Measurements from ENCODE around the gene RAB36. TPM values are rescaled to one million over a fixed set of nuclear protein-coding genes. Genes with fewer than 3 reads are reported as not detected.

Gene RAB36
- polyA plus RNA-seq, 1 donor from 2014 or later = 3.2 TPM

DNA sequence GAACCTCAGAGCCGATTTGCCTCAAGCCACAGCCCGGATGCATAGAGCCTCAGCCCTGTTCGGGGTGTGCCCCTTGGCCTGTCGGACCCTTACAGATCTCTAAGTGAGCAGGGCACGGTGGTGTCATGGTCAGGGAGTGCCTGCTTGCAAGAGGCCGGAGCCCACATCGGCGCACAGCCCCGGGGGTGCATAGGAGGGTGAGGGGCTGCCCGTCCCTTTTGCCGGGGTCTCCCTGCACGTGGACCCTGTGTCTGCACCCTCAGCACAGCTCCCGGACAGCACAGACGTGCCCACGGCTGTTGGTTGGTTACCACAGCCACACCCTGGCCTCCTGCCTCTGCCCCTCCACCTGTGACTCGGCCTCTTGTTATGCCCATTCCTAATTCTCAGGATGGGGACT, 6.5 kb downstream of the RAB36 start:
- Histone ChIP-seq H3K36me3 (ENCODE audit: insufficient read depth, low read length) (no peaks in the 10 kb centered on the region), H3K27me3 (ENCODE audit: insufficient read depth, low read depth, low read length) (no peaks in the 10 kb centered on the region), H3F3A (ENCODE audit: insufficient read depth, low read length, poor library complexity, severe bottlenecking) (no peaks in the 10 kb centered on the region), H2AFZ (ENCODE audit: low read depth, low read length) (no peak overlapping the region), H3K9me2 (ENCODE audit: insufficient read depth, low read length) (no peaks in the 10 kb centered on the region), H3K27ac (ENCODE audit: low read length) (no peak overlapping the region), H3K9me3 (ENCODE audit: low read length) (no peaks in the 10 kb centered on the region), H3K9ac (ENCODE audit: low read length) (no peak overlapping the region), H3K4me2 (ENCODE audit: low read length) (no peak overlapping the region), H4K20me1 (ENCODE audit: insufficient read depth) (no peaks in the 10 kb centered on the region), H3K79me2 (replicated peaks; ENCODE audit: insufficient read depth, low read length) (no peaks in the 10 kb centered on the region), H3K4me3 (ENCODE audit: low read length) (no peak overlapping the region)
- TF ChIP-seq POLR2AphosphoS5 (IDR thresholded peaks at IDR 0.05) (no peak), MXI1 (conservative IDR thresholded peaks at IDR 0.05; ENCODE audit: poor library complexity, severe bottlenecking) (no peak), RAD21 (conservative IDR thresholded peaks at IDR 0.05) (no peak), EP300 (conservative IDR thresholded peaks at IDR 0.05; ENCODE audit: poor library complexity, severe bottlenecking) (no peak), TAF1 (IDR thresholded peaks at IDR 0.05; ENCODE audit: low read depth) (no peak), SMC3 (conservative IDR thresholded peaks at IDR 0.05; ENCODE audit: poor library complexity) (no peak), EZH2 (IDR thresholded peaks at IDR 0.05; ENCODE audit: borderline replicate concordance, insufficient read depth, low read length, poor library complexity, severe bottlenecking) (no peak)
- TF ChIP-seq, protein P1, sequence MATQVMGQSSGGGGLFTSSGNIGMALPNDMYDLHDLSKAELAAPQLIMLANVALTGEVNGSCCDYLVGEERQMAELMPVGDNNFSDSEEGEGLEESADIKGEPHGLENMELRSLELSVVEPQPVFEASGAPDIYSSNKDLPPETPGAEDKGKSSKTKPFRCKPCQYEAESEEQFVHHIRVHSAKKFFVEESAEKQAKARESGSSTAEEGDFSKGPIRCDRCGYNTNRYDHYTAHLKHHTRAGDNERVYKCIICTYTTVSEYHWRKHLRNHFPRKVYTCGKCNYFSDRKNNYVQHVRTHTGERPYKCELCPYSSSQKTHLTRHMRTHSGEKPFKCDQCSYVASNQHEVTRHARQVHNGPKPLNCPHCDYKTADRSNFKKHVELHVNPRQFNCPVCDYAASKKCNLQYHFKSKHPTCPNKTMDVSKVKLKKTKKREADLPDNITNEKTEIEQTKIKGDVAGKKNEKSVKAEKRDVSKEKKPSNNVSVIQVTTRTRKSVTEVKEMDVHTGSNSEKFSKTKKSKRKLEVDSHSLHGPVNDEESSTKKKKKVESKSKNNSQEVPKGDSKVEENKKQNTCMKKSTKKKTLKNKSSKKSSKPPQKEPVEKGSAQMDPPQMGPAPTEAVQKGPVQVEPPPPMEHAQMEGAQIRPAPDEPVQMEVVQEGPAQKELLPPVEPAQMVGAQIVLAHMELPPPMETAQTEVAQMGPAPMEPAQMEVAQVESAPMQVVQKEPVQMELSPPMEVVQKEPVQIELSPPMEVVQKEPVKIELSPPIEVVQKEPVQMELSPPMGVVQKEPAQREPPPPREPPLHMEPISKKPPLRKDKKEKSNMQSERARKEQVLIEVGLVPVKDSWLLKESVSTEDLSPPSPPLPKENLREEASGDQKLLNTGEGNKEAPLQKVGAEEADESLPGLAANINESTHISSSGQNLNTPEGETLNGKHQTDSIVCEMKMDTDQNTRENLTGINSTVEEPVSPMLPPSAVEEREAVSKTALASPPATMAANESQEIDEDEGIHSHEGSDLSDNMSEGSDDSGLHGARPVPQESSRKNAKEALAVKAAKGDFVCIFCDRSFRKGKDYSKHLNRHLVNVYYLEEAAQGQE (IDR thresholded peaks at IDR 0.05; ENCODE audit: borderline replicate concordance) = no peak
- TF ChIP-seq, protein P2, sequence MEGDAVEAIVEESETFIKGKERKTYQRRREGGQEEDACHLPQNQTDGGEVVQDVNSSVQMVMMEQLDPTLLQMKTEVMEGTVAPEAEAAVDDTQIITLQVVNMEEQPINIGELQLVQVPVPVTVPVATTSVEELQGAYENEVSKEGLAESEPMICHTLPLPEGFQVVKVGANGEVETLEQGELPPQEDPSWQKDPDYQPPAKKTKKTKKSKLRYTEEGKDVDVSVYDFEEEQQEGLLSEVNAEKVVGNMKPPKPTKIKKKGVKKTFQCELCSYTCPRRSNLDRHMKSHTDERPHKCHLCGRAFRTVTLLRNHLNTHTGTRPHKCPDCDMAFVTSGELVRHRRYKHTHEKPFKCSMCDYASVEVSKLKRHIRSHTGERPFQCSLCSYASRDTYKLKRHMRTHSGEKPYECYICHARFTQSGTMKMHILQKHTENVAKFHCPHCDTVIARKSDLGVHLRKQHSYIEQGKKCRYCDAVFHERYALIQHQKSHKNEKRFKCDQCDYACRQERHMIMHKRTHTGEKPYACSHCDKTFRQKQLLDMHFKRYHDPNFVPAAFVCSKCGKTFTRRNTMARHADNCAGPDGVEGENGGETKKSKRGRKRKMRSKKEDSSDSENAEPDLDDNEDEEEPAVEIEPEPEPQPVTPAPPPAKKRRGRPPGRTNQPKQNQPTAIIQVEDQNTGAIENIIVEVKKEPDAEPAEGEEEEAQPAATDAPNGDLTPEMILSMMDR (IDR thresholded peaks at IDR 0.05; ENCODE audit: poor library complexity, severe bottlenecking) = no peak

DNA sequence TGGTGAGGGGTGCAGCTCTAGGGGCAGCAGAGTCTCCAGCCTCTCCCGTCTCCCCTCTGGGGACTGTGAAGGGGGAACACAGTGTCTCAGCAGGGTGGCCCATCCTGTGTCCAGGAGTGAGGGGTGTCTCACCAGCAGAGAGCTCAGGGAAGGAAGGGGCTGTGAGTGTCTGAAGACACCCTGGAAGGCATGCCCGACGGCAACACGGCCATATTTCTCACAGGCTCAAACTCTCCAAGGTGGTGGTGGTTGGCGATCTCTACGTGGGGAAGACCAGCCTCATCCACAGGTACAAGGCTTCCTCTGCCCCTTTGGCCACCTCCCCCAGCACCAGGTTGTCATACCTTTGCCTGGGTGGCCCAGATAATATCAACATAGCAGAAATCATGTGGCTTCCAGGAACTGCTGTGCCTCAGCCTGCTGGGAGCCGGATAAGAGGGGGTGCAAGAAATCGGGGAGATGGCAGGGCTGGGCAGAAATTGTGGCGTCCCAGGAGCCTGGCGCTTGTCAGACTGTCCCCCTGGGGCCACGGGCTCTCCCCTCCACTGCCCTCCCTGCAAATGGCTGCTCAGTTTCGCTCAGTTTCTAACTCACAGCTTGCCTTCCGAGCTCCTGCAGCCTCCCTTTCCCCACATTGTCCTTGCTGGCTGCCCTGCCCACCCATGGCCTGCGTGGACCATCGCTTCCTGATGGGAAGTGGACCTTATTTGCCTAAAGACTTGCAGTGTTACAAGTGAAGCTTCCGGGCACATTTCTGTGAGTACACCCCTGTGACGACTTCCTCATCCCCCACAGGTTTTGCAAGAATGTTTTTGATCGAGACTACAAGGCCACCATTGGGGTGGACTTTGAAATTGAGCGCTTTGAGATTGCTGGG, 7.2 kb downstream of the RAB36 start:
- TF ChIP-seq TAF1 (IDR thresholded peaks at IDR 0.05; ENCODE audit: low read depth) (no peak), MXI1 (conservative IDR thresholded peaks at IDR 0.05; ENCODE audit: poor library complexity, severe bottlenecking) (no peak), EZH2 (IDR thresholded peaks at IDR 0.05; ENCODE audit: borderline replicate concordance, insufficient read depth, low read length, poor library complexity, severe bottlenecking) (no peak), SMC3 (conservative IDR thresholded peaks at IDR 0.05; ENCODE audit: poor library complexity) (no peak), EP300 (conservative IDR thresholded peaks at IDR 0.05; ENCODE audit: poor library complexity, severe bottlenecking) (no peak), POLR2AphosphoS5 (IDR thresholded peaks at IDR 0.05) (no peak), RAD21 (conservative IDR thresholded peaks at IDR 0.05) (no peak)
- TF ChIP-seq, protein P2 (IDR thresholded peaks at IDR 0.05; ENCODE audit: poor library complexity, severe bottlenecking) = no peak
- TF ChIP-seq, protein P1 (IDR thresholded peaks at IDR 0.05; ENCODE audit: borderline replicate concordance) = no peak
- Histone ChIP-seq H3K27me3 (ENCODE audit: insufficient read depth, low read depth, low read length) (no peaks in the 10 kb centered on the region), H3K9me2 (ENCODE audit: insufficient read depth, low read length) (no peaks in the 10 kb centered on the region), H3K4me3 (ENCODE audit: low read length) (no peak overlapping the region), H3K79me2 (replicated peaks; ENCODE audit: insufficient read depth, low read length) (no peaks in the 10 kb centered on the region), H3K27ac (ENCODE audit: low read length) (no peak overlapping the region), H3K4me2 (ENCODE audit: low read length) (no peak overlapping the region), H3K36me3 (ENCODE audit: insufficient read depth, low read length) (no peaks in the 10 kb centered on the region), H3F3A (ENCODE audit: insufficient read depth, low read length, poor library complexity, severe bottlenecking) (no peaks in the 10 kb centered on the region), H2AFZ (ENCODE audit: low read depth, low read length) (no peak overlapping the region), H4K20me1 (ENCODE audit: insufficient read depth) (no peaks in the 10 kb centered on the region), H3K9ac (ENCODE audit: low read length) (no peak overlapping the region), H3K9me3 (ENCODE audit: low read length) (no peaks in the 10 kb centered on the region)

Measured in neural cell (in vitro differentiated cells).